Liver (tissue), 9 donors: Measurements from ENCODE around the gene TUBA4B. TPM values are rescaled to one million over a fixed set of nuclear protein-coding genes. Genes with fewer than 3 reads are reported as not detected.
A peak's percentile ranks its signal among the peaks of the same experiment; 100 is the strongest.

ENCODE experiments used
- DNase-seq: peaks from one replicate; pipeline ENCODE4 v3.0.0-alpha.2; 2017; ENCODE audit warnings: low spot score
- H3K27ac ChIP-seq, 2 donors: one replicate each; pipeline ENCODE4 v1.7.0; 2013; ENCODE audit warnings: inconsistent platforms in 2 of 2, low read length in 2 of 2, control low read depth in 1 of 2, low read depth in 1 of 2, mild to moderate bottlenecking in 1 of 2
- H3K27me3 ChIP-seq, 4 donors: one replicate each; pipeline versions ENCODE4 v1.6.1 to v1.7.0; 2013; ENCODE audit warnings: low read length in 3 of 4, inconsistent platforms in 1 of 4, mild to moderate bottlenecking in 1 of 4, moderate library complexity in 1 of 4; ENCODE audit not compliant: control insufficient read depth in 4 of 4, insufficient read depth in 4 of 4
- H3K36me3 ChIP-seq, 4 donors: one replicate each; pipeline versions ENCODE4 v1.6.1 to v1.7.0; 2013; ENCODE audit warnings: low read length in 3 of 4, mild to moderate bottlenecking in 3 of 4, low read depth in 1 of 4, moderate library complexity in 1 of 4; ENCODE audit not compliant: control insufficient read depth in 4 of 4, insufficient read depth in 3 of 4
- H3K4me1 ChIP-seq, 4 donors: one replicate each; pipeline versions ENCODE4 v1.6.1 to v1.7.0; 2013; ENCODE audit warnings: low read length in 3 of 4, mild to moderate bottlenecking in 3 of 4, moderate library complexity in 1 of 4; ENCODE audit not compliant: control insufficient read depth in 4 of 4, insufficient read depth in 4 of 4
- H3K4me3 ChIP-seq, 3 donors: one replicate each; pipeline versions ENCODE4 v1.6.1 to v1.7.0; 2013; ENCODE audit warnings: low read length in 3 of 3, control low read depth in 1 of 3, low read depth in 1 of 3, mild to moderate bottlenecking in 1 of 3
- H3K9ac ChIP-seq, 2 donors: one replicate each; pipeline ENCODE4 v1.7.0; 2013; ENCODE audit warnings: low read length in 2 of 2, mild to moderate bottlenecking in 2 of 2, moderate library complexity in 2 of 2, control low read depth in 1 of 2, low read depth in 1 of 2
- H3K9me3 ChIP-seq, 4 donors: one replicate each; pipeline versions ENCODE4 v1.6.1 to v1.7.0; 2013; ENCODE audit warnings: low read length in 3 of 4; ENCODE audit not compliant: control insufficient read depth in 4 of 4
- ATF3 ChIP-seq: IDR thresholded peaks from 2 replicates; pipeline ENCODE4 v1.6.1; 2016; ENCODE audit warnings: antibody characterized with exemption
- CTCF ChIP-seq: fragments of 150-350 bp; IDR thresholded peaks from 2 replicates; pipeline ENCODE4 v1.5.1; 2017; ENCODE audit warnings: improper control_type of control experiment, low read depth, low read length; ENCODE audit not compliant: missing input control
- EGR1 ChIP-seq, 2 donors: IDR thresholded peaks; 2 replicates each; pipeline ENCODE4 v1.6.1; 2016 to 2018; ENCODE audit warnings: antibody characterized with exemption in 2 of 2, low read depth in 2 of 2
- FOXA1 ChIP-seq: IDR thresholded peaks from 2 replicates; pipeline ENCODE4 v1.6.1; 2016; ENCODE audit warnings: antibody characterized with exemption
- FOXA2 ChIP-seq: IDR thresholded peaks from 2 replicates; pipeline ENCODE4 v1.6.1; 2016; ENCODE audit warnings: antibody characterized with exemption
- GABPA ChIP-seq, 2 donors: IDR thresholded peaks in 1 of 2; conservative IDR thresholded peaks in 1 of 2; 2 replicates each; pipeline ENCODE4 v1.6.1; 2016; ENCODE audit warnings: antibody characterized with exemption in 2 of 2, mild to moderate bottlenecking in 1 of 2, moderate library complexity in 1 of 2
- HNF4A ChIP-seq, 2 donors: conservative IDR thresholded peaks; 2 replicates each; pipeline ENCODE4 v1.6.1; 2016; ENCODE audit warnings: antibody characterized with exemption in 2 of 2, mild to moderate bottlenecking in 2 of 2
- HNF4G ChIP-seq: IDR thresholded peaks from 2 replicates; pipeline ENCODE4 v1.6.1; 2016; ENCODE audit warnings: antibody characterized with exemption
- JUND ChIP-seq, 2 donors: IDR thresholded peaks; 2 replicates each; pipeline ENCODE4 v1.6.1; 2016; ENCODE audit warnings: antibody characterized with exemption in 2 of 2
- MAX ChIP-seq: IDR thresholded peaks from 2 replicates; pipeline ENCODE4 v1.6.1; 2016; ENCODE audit warnings: antibody characterized with exemption
- NR2F2 ChIP-seq: IDR thresholded peaks from 2 replicates; pipeline ENCODE4 v1.6.1; 2016; ENCODE audit warnings: antibody characterized with exemption
- RAD21 ChIP-seq, 2 donors: IDR thresholded peaks; 2 replicates each; pipeline ENCODE4 v1.6.1; 2016; ENCODE audit warnings: antibody characterized with exemption in 2 of 2, mild to moderate bottlenecking in 2 of 2
- RXRA ChIP-seq, 2 donors: IDR thresholded peaks; 2 replicates each; pipeline ENCODE4 v1.6.1; 2017 to 2018; ENCODE audit warnings: antibody characterized with exemption in 2 of 2, mild to moderate bottlenecking in 1 of 2
- SP1 ChIP-seq: IDR thresholded peaks from 2 replicates; pipeline ENCODE4 v1.6.1; 2018; ENCODE audit warnings: antibody characterized with exemption, mild to moderate bottlenecking
- TAF1 ChIP-seq: conservative IDR thresholded peaks from 2 replicates; pipeline ENCODE4 v1.6.1; 2016; ENCODE audit warnings: antibody characterized with exemption, mild to moderate bottlenecking
- YY1 ChIP-seq: IDR thresholded peaks from 2 replicates; pipeline ENCODE4 v1.6.1; 2016; ENCODE audit warnings: antibody characterized with exemption, mild to moderate bottlenecking
- ZBTB33 ChIP-seq: IDR thresholded peaks from 2 replicates; pipeline ENCODE4 v1.6.1; 2016; ENCODE audit warnings: antibody characterized with exemption
- WGBS: extraction: QIAGEN DNeasy Blood & Tissue Kit; methylation state at CpG from one replicate; pipeline ENCODE4 v1.1.7; 2013; 5-methylcytosine and 5-hydroxymethylcytosine counted together
- polyA plus RNA-seq, 2 donors: library from polyadenylated mRNA; stranded (reverse) in 1 of 2; unstranded in 1 of 2; fragments of 200-250 nt in 1 of 2; fragments of >200 nt in 1 of 2; fragmentation: Nextera tagmentation in 1 of 2; extraction: Ambion mirVana in 1 of 2; gene quantifications; one replicate each; pipeline versions ENCODE4 v1.2.1 to v1.2.3, GENCODE V29; 2013 to 2015
- total RNA-seq, 2 donors: library from RNA; depleted of rRNA; stranded (reverse); fragments of >200 nt; gene quantifications; one replicate each; pipeline ENCODE4 v1.2.3, GENCODE V29; 2014
- donor health status: healthy.
- donor health status: healthy.
- donor health status: healthy.
- donor health status: healthy.
- donor health status: healthy.

Gene TUBA4B
- total and polyA plus RNA-seq, 4 donors, result 0.08 to 0.20 (median 0.19) TPM; not detected in 1

GRCh38 chr2:219215871-219216534 lies 37.0 kb upstream of the TUBA4B start:
- DNase-seq, result peak; percentile 33
- Histone ChIP-seq H3K4me1 (peaks cover 5 to 27% (median 19%) of the 10 kb centered on the region in 4 donors), H3K9me3 (no peaks in the 10 kb centered on the region), H3K27ac (no peak overlapping the region), H3K36me3 (peaks cover 11 to 30% (median 13%) of the 10 kb centered on the region in 4 donors), H3K4me3 (no peak overlapping the region), H3K9ac (no peak overlapping the region), H3K27me3 (no peaks in the 10 kb centered on the region)
- TF ChIP-seq MAX (no peak), HNF4A (conservative IDR thresholded peaks at IDR 0.05) (no peak), NR2F2 (no peak), RAD21 (IDR thresholded peaks at IDR 0.05) (no peak), ATF3 (no peak), HNF4G (no peak), YY1 (no peak), FOXA1 (no peak), JUND (IDR thresholded peaks at IDR 0.05) (no peak), EGR1 (IDR thresholded peaks at IDR 0.05; ENCODE audit: low read depth in 2 of 2) (no peak), CTCF (no peak), ZBTB33 (no peak), TAF1 (no peak), FOXA2 (no peak), GABPA (IDR thresholded peaks at IDR 0.05 in 1 of 2, conservative IDR thresholded peaks at IDR 0.05 in 1 of 2) (no peak), RXRA (IDR thresholded peaks at IDR 0.05) (no peak), SP1 (no peak)
- WGBS, result 95% methylated on average over 27 of the region's 27 CpGs

GRCh38 chr2:219216535-219216915 lies 36.5 kb upstream of the TUBA4B start:
- Histone ChIP-seq H3K9me3 (no peaks in the 10 kb centered on the region), H3K27me3 (no peaks in the 10 kb centered on the region), H3K9ac (no peak overlapping the region), H3K36me3 (peaks cover 11 to 35% (median 18%) of the 10 kb centered on the region in 4 donors), H3K4me3 (no peak overlapping the region), H3K27ac (no peak overlapping the region), H3K4me1 (peaks cover 5 to 27% (median 19%) of the 10 kb centered on the region in 4 donors)
- DNase-seq, result peak; percentile 36
- no peak for TF ChIP-seq FOXA1
- TF ChIP-seq ZBTB33, result no peak
- no peak for TF ChIP-seq HNF4A (conservative IDR thresholded peaks at IDR 0.05)
- no peak for TF ChIP-seq FOXA2
- no peak for TF ChIP-seq RAD21 (IDR thresholded peaks at IDR 0.05)
- TF ChIP-seq TAF1, result no peak
- no peak for TF ChIP-seq HNF4G
- no peak for TF ChIP-seq ATF3
- TF ChIP-seq SP1, result no peak
- no peak for TF ChIP-seq JUND (IDR thresholded peaks at IDR 0.05)
- no peak for TF ChIP-seq YY1
- TF ChIP-seq MAX, result no peak
- no peak for TF ChIP-seq EGR1 (IDR thresholded peaks at IDR 0.05; ENCODE audit: low read depth in 2 of 2)
- TF ChIP-seq NR2F2, result no peak
- WGBS, result 96% methylated on average over 6 of the region's 6 CpGs
